Suprapubic skin (tissue), 4 donors: ENCODE measurements around the gene SUZ12.

Experiments used
- EP300 ChIP-seq: sonication (generic); formaldehyde crosslinking; IDR thresholded peaks from one replicate; pipeline ENCODE4 v1.6.1; 2017; ENCODE audit warnings: antibody characterized with exemption
- POLR2A ChIP-seq, 2 donors: fragments of 450-650 bp; IDR thresholded peaks; one replicate each; pipeline ENCODE4 v1.6.1; 2017; ENCODE audit warnings: antibody characterized with exemption in 2 of 2, mild to moderate bottlenecking in 2 of 2, moderate library complexity in 2 of 2
- POLR2AphosphoS5 ChIP-seq, 3 donors: sonication (generic); formaldehyde crosslinking; IDR thresholded peaks; one replicate each; pipeline ENCODE4 v1.6.1; 2017; ENCODE audit warnings: antibody characterized with exemption in 3 of 3
- TF ChIP-seq, protein P1 (sequence below), 2 donors: fragments of 200-600 bp in 1 of 2; fragments of 450-650 bp in 1 of 2; sonication (generic) in 1 of 2; IDR thresholded peaks; one replicate each; pipeline ENCODE4 v1.5.1; 2016 to 2019; ENCODE audit warnings: antibody characterized with exemption in 2 of 2, mild to moderate bottlenecking in 1 of 2, moderate library complexity in 1 of 2

DNA sequence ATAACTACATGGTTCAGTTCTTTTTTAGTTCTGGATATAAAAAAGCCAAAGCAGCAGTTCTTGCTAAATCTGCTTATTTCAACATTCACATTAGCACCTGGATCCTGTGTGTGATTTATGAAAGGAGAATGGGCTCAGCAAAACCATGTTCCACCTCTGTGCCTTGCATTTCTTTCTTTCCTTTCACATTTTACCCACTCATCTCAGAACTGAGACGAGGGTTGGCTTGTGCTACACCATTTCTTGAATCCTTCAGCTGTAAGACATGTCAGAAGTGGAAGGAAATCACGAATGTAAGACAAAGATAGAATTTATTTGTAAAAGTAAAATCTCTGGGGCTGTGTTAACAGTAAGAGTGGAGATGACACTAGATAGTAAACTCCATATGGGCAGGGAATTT is 34.1 kb upstream of the SUZ12 start:
- no peak for TF ChIP-seq POLR2AphosphoS5 (IDR thresholded peaks at IDR 0.05)
- TF ChIP-seq, protein P1, sequence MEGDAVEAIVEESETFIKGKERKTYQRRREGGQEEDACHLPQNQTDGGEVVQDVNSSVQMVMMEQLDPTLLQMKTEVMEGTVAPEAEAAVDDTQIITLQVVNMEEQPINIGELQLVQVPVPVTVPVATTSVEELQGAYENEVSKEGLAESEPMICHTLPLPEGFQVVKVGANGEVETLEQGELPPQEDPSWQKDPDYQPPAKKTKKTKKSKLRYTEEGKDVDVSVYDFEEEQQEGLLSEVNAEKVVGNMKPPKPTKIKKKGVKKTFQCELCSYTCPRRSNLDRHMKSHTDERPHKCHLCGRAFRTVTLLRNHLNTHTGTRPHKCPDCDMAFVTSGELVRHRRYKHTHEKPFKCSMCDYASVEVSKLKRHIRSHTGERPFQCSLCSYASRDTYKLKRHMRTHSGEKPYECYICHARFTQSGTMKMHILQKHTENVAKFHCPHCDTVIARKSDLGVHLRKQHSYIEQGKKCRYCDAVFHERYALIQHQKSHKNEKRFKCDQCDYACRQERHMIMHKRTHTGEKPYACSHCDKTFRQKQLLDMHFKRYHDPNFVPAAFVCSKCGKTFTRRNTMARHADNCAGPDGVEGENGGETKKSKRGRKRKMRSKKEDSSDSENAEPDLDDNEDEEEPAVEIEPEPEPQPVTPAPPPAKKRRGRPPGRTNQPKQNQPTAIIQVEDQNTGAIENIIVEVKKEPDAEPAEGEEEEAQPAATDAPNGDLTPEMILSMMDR (IDR thresholded peaks at IDR 0.05) = no peak
- TF ChIP-seq POLR2A (IDR thresholded peaks at IDR 0.05) = no peak
- no peak for TF ChIP-seq EP300
